Coronary artery (tissue), 2 donors: Measurements from ENCODE around the gene PRKN.

Experiments used
- DNase-seq: peaks from one replicate; pipeline ENCODE4 v3.0.0-alpha.2; 2017; ENCODE audit warnings: low spot score
- H3K27ac ChIP-seq, 2 donors: fragments of 200-600 bp; sonication (generic); one replicate each; pipeline ENCODE4 v1.5.1; 2016 to 2019
- H3K4me3 ChIP-seq: fragments of 200-600 bp; sonication (generic); 2 replicates; pipeline ENCODE4 v1.5.1; 2016; ENCODE audit warnings: mild to moderate bottlenecking, moderate library complexity
- TF ChIP-seq, protein P1 (sequence below): fragments of 200-600 bp; sonication (generic); IDR thresholded peaks from one replicate; pipeline ENCODE4 v1.5.1; 2019; ENCODE audit warnings: antibody characterized with exemption

The PRKN gene

DNA sequence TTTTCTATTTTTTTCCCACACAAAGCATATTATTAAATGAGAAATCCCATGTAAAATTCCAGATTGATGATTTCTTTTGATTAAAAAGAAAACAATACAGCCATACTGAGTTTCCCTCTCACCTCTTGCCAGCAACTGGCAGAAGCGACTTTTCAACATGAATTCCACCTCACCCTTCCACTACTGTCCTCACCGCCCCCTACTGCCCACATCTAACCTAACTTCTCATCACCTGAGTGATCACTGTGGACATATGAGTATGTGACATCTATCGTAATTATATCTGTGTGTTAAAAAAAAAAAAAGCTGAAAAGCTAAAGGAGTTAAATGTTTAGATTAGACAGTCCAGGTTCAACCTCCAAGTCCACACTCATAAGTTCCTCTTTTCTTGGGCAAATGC is 528.6 kb downstream of the PRKN start:
- DNase-seq = no peak
- Histone ChIP-seq H3K27ac (no peak overlapping the region), H3K4me3 (no peak overlapping the region)
- TF ChIP-seq, protein P1, sequence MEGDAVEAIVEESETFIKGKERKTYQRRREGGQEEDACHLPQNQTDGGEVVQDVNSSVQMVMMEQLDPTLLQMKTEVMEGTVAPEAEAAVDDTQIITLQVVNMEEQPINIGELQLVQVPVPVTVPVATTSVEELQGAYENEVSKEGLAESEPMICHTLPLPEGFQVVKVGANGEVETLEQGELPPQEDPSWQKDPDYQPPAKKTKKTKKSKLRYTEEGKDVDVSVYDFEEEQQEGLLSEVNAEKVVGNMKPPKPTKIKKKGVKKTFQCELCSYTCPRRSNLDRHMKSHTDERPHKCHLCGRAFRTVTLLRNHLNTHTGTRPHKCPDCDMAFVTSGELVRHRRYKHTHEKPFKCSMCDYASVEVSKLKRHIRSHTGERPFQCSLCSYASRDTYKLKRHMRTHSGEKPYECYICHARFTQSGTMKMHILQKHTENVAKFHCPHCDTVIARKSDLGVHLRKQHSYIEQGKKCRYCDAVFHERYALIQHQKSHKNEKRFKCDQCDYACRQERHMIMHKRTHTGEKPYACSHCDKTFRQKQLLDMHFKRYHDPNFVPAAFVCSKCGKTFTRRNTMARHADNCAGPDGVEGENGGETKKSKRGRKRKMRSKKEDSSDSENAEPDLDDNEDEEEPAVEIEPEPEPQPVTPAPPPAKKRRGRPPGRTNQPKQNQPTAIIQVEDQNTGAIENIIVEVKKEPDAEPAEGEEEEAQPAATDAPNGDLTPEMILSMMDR = no peak

DNA sequence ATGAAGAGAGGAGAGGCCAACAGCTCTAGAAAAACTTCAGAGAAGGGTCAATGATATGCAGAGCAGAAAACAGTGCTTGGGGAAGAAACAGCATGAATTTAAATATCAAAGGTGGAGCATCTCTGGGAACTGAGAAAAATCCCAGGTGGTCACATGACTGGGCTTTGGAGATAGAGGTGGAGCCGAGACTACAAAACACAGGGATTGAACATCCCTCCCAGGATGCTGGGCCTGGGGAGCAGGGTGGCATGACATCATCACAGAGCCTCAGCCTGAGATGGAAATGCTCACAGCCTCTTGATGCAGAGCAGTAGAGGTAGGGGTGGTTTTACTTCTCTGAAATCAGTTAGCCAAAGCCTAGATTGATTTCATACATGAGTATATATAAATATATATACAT is 529.5 kb downstream of the PRKN start:
- Histone ChIP-seq H3K4me3 (no peak overlapping the region), H3K27ac (no peak overlapping the region)
- DNase-seq = no peak
- TF ChIP-seq, protein P1 = no peak

DNA sequence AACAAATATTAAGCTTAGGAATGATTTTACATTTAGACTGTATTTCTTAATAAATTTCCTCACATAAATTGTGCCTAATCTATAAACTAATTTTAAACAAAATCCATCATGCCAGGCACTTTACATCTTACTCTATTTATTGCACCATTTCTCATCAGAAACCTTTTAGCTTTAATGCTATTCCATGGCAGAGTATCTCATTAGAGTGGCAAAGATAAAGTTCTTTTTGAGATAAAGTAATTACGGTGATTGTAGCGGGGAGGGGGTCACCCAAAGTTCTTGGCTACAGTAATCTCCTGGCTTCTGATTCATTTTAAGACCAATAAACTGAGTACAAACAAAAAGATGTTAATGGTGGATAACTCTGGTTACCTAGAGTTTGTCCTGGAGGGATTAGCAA is 532.1 kb downstream of the PRKN start:
- DNase-seq = no peak

DNA sequence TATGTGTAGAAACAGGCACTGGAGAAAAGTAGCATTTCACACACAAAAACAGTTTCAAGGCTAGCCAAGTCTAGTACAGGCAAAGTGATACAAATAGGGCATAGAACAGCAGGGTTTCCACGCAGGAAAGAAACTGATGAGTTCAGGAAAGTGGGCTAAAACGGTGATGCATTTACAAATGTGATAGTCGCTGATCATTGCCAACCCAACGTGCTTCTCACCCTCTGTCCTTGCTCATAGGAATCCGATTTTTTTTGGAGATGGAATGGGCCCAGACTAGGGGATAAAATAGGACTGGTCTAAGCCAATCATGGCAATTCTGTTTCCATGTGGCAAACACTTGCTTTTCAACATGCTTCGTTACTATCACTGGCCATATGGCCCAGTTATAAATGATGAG is 536.6 kb downstream of the PRKN start:
- DNase-seq = no peak
- TF ChIP-seq, protein P1 = no peak
- no peak overlapping the region for H3K27ac ChIP-seq
- no peak overlapping the region for H3K4me3 ChIP-seq

More for the DNA sequence above, 532.1 kb downstream of the PRKN start:
- TF ChIP-seq, protein P1 = no peak
- Histone ChIP-seq H3K4me3 (no peak overlapping the region), H3K27ac (no peak overlapping the region)

DNA sequence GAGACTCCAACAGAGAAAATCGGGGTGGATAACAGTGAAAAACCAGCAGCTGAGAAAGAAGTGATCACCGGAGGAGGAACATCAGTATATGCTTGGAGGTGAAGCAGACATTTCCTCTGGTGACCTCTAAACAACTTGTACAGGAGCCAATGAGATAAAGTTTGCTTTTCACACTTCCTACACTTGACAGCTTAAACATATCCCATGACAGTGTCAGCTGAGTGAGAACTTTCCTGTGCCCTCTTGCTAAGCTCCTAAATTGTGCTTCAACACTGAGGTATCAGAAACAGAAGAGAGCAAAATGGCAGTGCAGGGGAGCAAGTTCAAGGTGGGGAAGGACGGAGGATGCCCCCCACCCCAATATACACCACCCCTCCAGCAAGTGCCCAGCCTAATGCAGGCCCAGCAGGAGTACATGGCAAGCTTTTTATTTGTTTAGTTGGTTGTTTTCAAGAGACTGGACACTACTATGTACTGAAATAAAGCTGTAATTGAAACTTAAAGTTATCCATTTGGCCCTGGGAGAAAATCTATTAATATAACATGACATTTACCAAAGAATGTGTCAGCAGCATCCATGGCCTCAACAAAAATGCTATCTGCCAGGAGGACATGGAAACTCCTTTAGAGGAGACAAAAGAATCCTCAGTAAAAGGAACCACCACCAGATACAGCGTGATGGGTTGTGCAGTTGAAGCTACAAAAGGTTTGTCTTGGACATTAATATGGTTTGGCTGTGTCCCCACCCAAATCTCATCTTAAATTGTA is 540.2 kb downstream of the PRKN start:
- Histone ChIP-seq H3K4me3 (no peak overlapping the region), H3K27ac (no peak overlapping the region)
- TF ChIP-seq, protein P1 = no peak

DNA sequence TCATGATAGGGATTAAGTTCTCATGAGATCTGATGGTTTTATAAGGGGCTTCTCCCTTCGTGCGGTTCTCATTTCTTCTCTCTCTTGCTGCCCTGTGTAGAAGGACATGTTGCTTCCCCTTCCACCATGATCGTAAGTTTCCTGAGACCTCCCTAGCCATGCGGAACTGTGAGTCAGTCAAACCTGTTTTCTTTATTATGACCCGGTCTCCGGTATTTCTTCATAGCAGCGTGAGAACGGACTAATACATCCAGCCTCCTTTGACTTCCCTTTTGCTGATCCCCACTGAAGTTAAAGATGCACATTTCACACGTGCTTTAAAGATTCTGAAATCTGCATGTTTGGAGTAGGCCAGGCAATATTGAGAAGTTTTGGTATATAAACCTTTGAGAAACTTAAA is 543.1 kb downstream of the PRKN start:
- H3K27ac ChIP-seq = no peak overlapping the region
- H3K4me3 ChIP-seq = no peak overlapping the region
- TF ChIP-seq, protein P1 = no peak
- no peak for DNase-seq

More for the DNA sequence above, 540.2 kb downstream of the PRKN start:
- no peak for DNase-seq

DNA sequence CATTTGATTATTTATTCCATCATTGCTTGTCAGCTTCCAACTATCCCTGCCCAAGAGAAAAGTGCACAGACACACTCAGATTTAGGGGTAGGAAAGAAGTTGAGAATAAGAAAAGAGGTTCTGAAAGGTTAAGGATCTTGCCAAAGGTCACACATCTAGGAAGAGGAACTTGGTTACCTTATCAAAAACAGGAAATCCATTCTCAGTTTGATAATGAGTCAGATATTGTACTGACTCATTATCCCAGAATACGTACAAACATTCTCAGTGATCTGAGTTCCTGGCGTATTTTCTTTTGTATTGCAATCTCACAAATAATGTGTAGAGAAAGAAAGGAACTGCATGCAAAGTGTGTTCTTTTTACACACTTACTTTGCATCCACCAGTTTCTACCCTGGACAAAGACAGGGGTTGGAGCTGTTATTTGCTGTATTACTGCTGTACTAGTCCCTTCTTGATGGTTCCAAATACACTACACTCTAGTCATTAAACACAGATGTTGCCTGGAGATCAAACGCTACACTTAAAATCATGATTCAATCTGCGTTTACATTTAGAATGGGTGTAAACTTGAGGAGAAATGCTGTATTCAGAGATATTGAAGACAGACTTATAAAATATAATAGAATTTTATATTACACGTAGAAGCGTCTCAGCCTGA is 545.7 kb downstream of the PRKN start:
- Histone ChIP-seq H3K27ac (no peak overlapping the region), H3K4me3 (no peak overlapping the region)
- no peak for DNase-seq
- TF ChIP-seq, protein P1 = no peak
